GM19035 (cell line): Measurements from ENCODE around the gene HOXC6.
"Not testable (repeated sequence)": the region's sequence is repeated elsewhere in the genome, so short reads cannot be mapped to it uniquely, and the experiment has no call there.

Experiments
- ATAC-seq: cut with Tn5 transposase; IDR thresholded peaks from one replicate; pipeline ENCODE4 v1.9.1; 2021; ENCODE audit not compliant: unreplicated experiment

HOXC6 gene

GRCh38 chr12:54052438-54053002 is 24.3 kb downstream of the HOXC6 start:
- no peak for ATAC-seq

- peak; percentile 76 for ATAC-seq
Observed at GRCh38 chr12:54053003-54053750, 24.9 kb downstream of the HOXC6 start.

- ATAC-seq, result peak; percentile 50
Observed at GRCh38 chr12:54053751-54054741, 25.8 kb downstream of the HOXC6 start, which contains the start of gene HOXC4. TSS of gene HOXC4 (plus strand) at chr12:54053835. CDS start at chr12:54053923, 88 bp downstream.

GRCh38 chr12:54054742-54055194 is 26.5 kb downstream of the HOXC6 start:
- ATAC-seq, result no peak

GRCh38 chr12:54055552-54055951 is 27.3 kb downstream of the HOXC6 start:
- ATAC-seq, result no peak

GRCh38 chr12:54056110-54056509 is 27.9 kb downstream of the HOXC6 start:
- no peak for ATAC-seq

GRCh38 chr12:54058128-54058768 is 30.0 kb downstream of the HOXC6 start:
- ATAC-seq, result no peak

- no peak for ATAC-seq
Observed at GRCh38 chr12:54059668-54060067, 31.4 kb downstream of the HOXC6 start.

- ATAC-seq, result no peak
Observed at GRCh38 chr12:54060174-54060974, 32.1 kb downstream of the HOXC6 start.

- no peak for ATAC-seq
Observed at GRCh38 chr12:54060975-54061778, 32.9 kb downstream of the HOXC6 start.

- ATAC-seq, result no peak
Observed at GRCh38 chr12:54065677-54066076, 37.4 kb downstream of the HOXC6 start.

GRCh38 chr12:54066408-54066807 is 38.2 kb downstream of the HOXC6 start:
- no peak for ATAC-seq

GRCh38 chr12:54068418-54069070 is 40.3 kb downstream of the HOXC6 start:
- ATAC-seq, result no peak

GRCh38 chr12:54071942-54072341 is 43.7 kb downstream of the HOXC6 start:
- ATAC-seq, result no peak

GRCh38 chr12:54074308-54074707 is 46.1 kb downstream of the HOXC6 start:
- no peak for ATAC-seq

- no peak for ATAC-seq
Observed at GRCh38 chr12:54075409-54075808, 47.2 kb downstream of the HOXC6 start.

- no peak for ATAC-seq
Observed at GRCh38 chr12:54075974-54076373, 47.7 kb downstream of the HOXC6 start.

- ATAC-seq, result not testable (repeated sequence)
Observed at GRCh38 chr12:54077843-54078242, 49.6 kb downstream of the HOXC6 start.

- ATAC-seq, result not testable (repeated sequence)
Observed at GRCh38 chr12:54079115-54079514, 50.9 kb downstream of the HOXC6 start.
